ENCODE measurements around the gene MDM1. TPM values are rescaled to one million over a fixed set of nuclear protein-coding genes. Genes with fewer than 3 reads are reported as not detected.

Gene MDM1
- total RNA-seq, 1 experiment from 2014 or later: 10.6 TPM

DNA sequence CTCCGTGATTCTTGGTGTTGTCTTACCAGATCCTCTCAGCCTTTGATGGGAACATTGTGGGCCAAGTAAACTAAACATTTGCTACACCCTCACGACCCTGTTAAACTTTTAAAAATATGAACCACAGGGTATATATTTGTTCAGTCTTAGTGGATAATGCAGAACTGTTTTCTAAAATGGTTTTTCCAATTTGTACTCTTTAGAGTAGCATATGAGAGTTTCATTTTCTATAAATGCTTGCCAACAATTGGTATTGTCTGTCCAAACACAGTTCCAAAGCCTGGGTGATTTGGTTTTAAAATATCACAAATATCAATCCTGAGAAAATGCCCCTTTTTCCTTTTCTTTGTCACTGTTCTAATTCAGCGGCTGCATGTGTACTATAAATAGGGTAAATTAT lies 72.0 kb downstream of the MDM1 start:
- Histone ChIP-seq H2AK5ac (ENCODE audit: insufficient read length, low read length) (no peak overlapping the region), H4K20me1 (ENCODE audit: control insufficient read depth, insufficient read depth, insufficient read length) (no peaks in the 10 kb centered on the region), H3K23ac (ENCODE audit: insufficient read length, low read depth, low read length) (no peak overlapping the region), H3K9me3 (ENCODE audit: control insufficient read depth, low read depth, low read length) (no peaks in the 10 kb centered on the region), H3K79me2 (ENCODE audit: insufficient read depth, low read length) (no peaks in the 10 kb centered on the region), H2AFZ (ENCODE audit: low read length) (no peak overlapping the region), H3K56ac (ENCODE audit: insufficient read length, low read depth, low read length) (no peak overlapping the region), H2BK20ac (ENCODE audit: low read depth, low read length, poor library complexity, severe bottlenecking) (no peak overlapping the region), H3T11ph (ENCODE audit: low read length) (no peak overlapping the region), H3K9ac (ENCODE audit: extremely low read depth, insufficient read length, low read length) (no peak overlapping the region), H3K4me1 (ENCODE audit: insufficient read depth, low read length) (no peaks in the 10 kb centered on the region), H3K4ac (ENCODE audit: low read depth, low read length) (no peak overlapping the region), H3K14ac (ENCODE audit: insufficient read depth, low read length) (no peak overlapping the region), H3K23me2 (ENCODE audit: insufficient read length, low read depth, low read length, poor library complexity, severe bottlenecking) (no peaks in the 10 kb centered on the region), H3K27me3 (ENCODE audit: insufficient read depth, low read length) (no peaks in the 10 kb centered on the region), H2BK5ac (ENCODE audit: insufficient read length, low read length) (no peak overlapping the region), H3K27ac (ENCODE audit: insufficient read length, low read depth, low read length) (no peak overlapping the region), H2BK15ac (ENCODE audit: low read depth, low read length) (no peak overlapping the region), H4K5ac (ENCODE audit: insufficient read length, low read depth, low read length) (no peak overlapping the region), H3K4me2 (ENCODE audit: insufficient read depth, insufficient read length, low read length) (no peak overlapping the region), H4K8ac (replicated peaks; ENCODE audit: insufficient read length, low read depth, low read length) (no peak overlapping the region), H4K91ac (ENCODE audit: insufficient read length, low read depth, low read length) (no peak overlapping the region), H2BK12ac (ENCODE audit: insufficient read length, low read depth, low read length) (no peak overlapping the region), H3K79me1 (ENCODE audit: insufficient read depth, low read depth, low read length, poor library complexity, severe bottlenecking) (no peaks in the 10 kb centered on the region), H2BK120ac (ENCODE audit: low read depth, low read length, poor library complexity, severe bottlenecking) (no peak overlapping the region), H3K18ac (ENCODE audit: insufficient read length, low read depth, low read length) (no peak overlapping the region)
- WGBS (ENCODE audit: extremely low coverage, insufficient read length, low lambda C conversion rate): 100% methylated on average over 1 of the region's 3 CpGs
- no peak overlapping the region for H3K27ac Mint-ChIP-seq
- H3K27me3 Mint-ChIP-seq (ENCODE audit: low read depth): no peaks in the 10 kb centered on the region
- no peak overlapping the region for H3K4me3 Mint-ChIP-seq
- no peaks in the 10 kb centered on the region for H3K9me3 Mint-ChIP-seq
- H3K4me1 Mint-ChIP-seq: peaks cover 0 to 8% of the 10 kb centered on the region in 2 experiments; a peak in 2 of 4 replicates
- TF ChIP-seq, protein P1, sequence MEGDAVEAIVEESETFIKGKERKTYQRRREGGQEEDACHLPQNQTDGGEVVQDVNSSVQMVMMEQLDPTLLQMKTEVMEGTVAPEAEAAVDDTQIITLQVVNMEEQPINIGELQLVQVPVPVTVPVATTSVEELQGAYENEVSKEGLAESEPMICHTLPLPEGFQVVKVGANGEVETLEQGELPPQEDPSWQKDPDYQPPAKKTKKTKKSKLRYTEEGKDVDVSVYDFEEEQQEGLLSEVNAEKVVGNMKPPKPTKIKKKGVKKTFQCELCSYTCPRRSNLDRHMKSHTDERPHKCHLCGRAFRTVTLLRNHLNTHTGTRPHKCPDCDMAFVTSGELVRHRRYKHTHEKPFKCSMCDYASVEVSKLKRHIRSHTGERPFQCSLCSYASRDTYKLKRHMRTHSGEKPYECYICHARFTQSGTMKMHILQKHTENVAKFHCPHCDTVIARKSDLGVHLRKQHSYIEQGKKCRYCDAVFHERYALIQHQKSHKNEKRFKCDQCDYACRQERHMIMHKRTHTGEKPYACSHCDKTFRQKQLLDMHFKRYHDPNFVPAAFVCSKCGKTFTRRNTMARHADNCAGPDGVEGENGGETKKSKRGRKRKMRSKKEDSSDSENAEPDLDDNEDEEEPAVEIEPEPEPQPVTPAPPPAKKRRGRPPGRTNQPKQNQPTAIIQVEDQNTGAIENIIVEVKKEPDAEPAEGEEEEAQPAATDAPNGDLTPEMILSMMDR (conservative IDR thresholded peaks at IDR 0.05): no peak
- no peak for DNase-seq
- H3K36me3 Mint-ChIP-seq (ENCODE audit: insufficient read depth in 1 of 3, low read depth in 3 of 3): no peaks in the 10 kb centered on the region

Measured in H9 (cell line).